CD4-positive, alpha-beta T cell treated with Interleukin-6 at 100 ng/mL for 8 hours (primary cell): Measurements from ENCODE around the gene RSRC1.
"Not testable (repeated sequence)": the region's sequence is repeated elsewhere in the genome, so short reads cannot be mapped to it uniquely, and the experiment has no call there.

Experiments used
- DNase-seq: peaks from one replicate; pipeline ENCODE4 v3.0.0-alpha.2; 2020; ENCODE audit warnings: mixed read lengths, low spot score

The RSRC1 gene

GRCh38 chr3:158404131-158404718 is 294.3 kb downstream of the RSRC1 start:
- DNase-seq: no peak

GRCh38 chr3:158405507-158405906 is 295.6 kb downstream of the RSRC1 start:
- DNase-seq: no peak

GRCh38 chr3:158407844-158408517 is 298.1 kb downstream of the RSRC1 start:
- DNase-seq: no peak

- DNase-seq: not testable (repeated sequence)
Measured at GRCh38 chr3:158408518-158408897, 298.6 kb downstream of the RSRC1 start.

GRCh38 chr3:158418035-158418434 is 308.1 kb downstream of the RSRC1 start:
- no peak for DNase-seq

GRCh38 chr3:158419820-158420653 is 310.1 kb downstream of the RSRC1 start:
- DNase-seq: no peak

- DNase-seq: no peak
Measured at GRCh38 chr3:158420654-158421396, 310.9 kb downstream of the RSRC1 start.

- DNase-seq: no peak
Measured at GRCh38 chr3:158430448-158430847, 320.6 kb downstream of the RSRC1 start.

- DNase-seq: no peak
Measured at GRCh38 chr3:158430968-158431367, 321.1 kb downstream of the RSRC1 start.

- no peak for DNase-seq
Measured at GRCh38 chr3:158431829-158432228, 321.9 kb downstream of the RSRC1 start.

GRCh38 chr3:158434412-158435038 is 324.6 kb downstream of the RSRC1 start:
- DNase-seq: peak; percentile 14

- DNase-seq: no peak
Measured at GRCh38 chr3:158443632-158444031, 333.7 kb downstream of the RSRC1 start.

- DNase-seq: no peak
Measured at GRCh38 chr3:158447408-158447807, 337.5 kb downstream of the RSRC1 start.

- no peak for DNase-seq
Measured at GRCh38 chr3:158451405-158452055, 341.6 kb downstream of the RSRC1 start.

- no peak for DNase-seq
Measured at GRCh38 chr3:158452334-158452733, 342.4 kb downstream of the RSRC1 start.

GRCh38 chr3:158453004-158453403 is 343.1 kb downstream of the RSRC1 start:
- no peak for DNase-seq

GRCh38 chr3:158453865-158454264 is 344.0 kb downstream of the RSRC1 start:
- DNase-seq: no peak

- DNase-seq: no peak
Measured at GRCh38 chr3:158455406-158455805, 345.5 kb downstream of the RSRC1 start.

- no peak for DNase-seq
Measured at GRCh38 chr3:158456114-158456513, 346.2 kb downstream of the RSRC1 start.

GRCh38 chr3:158458464-158458863 is 348.6 kb downstream of the RSRC1 start:
- no peak for DNase-seq

GRCh38 chr3:158460926-158461325 is 351.0 kb downstream of the RSRC1 start:
- DNase-seq: no peak
